H1 (cell line): ENCODE results near the gene ZNF317.

Experiments
- CTCF ChIP-seq, 3 experiments: IDR thresholded peaks; 1 replicate in 2 of 3; 2 replicates in 1 of 3; pipeline versions ENCODE4 v1.5.1 to v1.6.1; 2011; ENCODE audit warnings: low read length in 3 of 3, mild to moderate bottlenecking in 3 of 3, inconsistent platforms in 2 of 3, low read depth in 1 of 3, moderate library complexity in 1 of 3; ENCODE audit not compliant: insufficient read depth in 1 of 3; ENCODE audit errors: control extremely low read depth in 1 of 3
- POLR2AphosphoS5 ChIP-seq: IDR thresholded peaks from 2 replicates; pipeline ENCODE4 v1.6.1; 2011; ENCODE audit warnings: low read depth, low read length
- RFX5 ChIP-seq: IDR thresholded peaks from 2 replicates; pipeline ENCODE4 v1.6.1; 2011; ENCODE audit warnings: low read depth, low read length, improper control_type of control experiment, borderline replicate concordance
- SUZ12 ChIP-seq: fragments of 200-600 bp; sonication (generic); IDR thresholded peaks from 2 replicates; pipeline ENCODE4 v1.6.1; 2012; ENCODE audit warnings: mild to moderate bottlenecking, inconsistent platforms, low read length, moderate library complexity, mixed read lengths
- TF ChIP-seq, protein P1 (sequence below): IDR thresholded peaks from 2 replicates; pipeline ENCODE4 v1.6.1; 2011; ENCODE audit warnings: low read length, improper control_type of control experiment
- TF ChIP-seq, protein P2 (sequence below): IDR thresholded peaks from 2 replicates; pipeline ENCODE4 v1.6.1; 2011; ENCODE audit warnings: low read depth, mild to moderate bottlenecking, low read length; ENCODE audit not compliant: insufficient read depth

DNA sequence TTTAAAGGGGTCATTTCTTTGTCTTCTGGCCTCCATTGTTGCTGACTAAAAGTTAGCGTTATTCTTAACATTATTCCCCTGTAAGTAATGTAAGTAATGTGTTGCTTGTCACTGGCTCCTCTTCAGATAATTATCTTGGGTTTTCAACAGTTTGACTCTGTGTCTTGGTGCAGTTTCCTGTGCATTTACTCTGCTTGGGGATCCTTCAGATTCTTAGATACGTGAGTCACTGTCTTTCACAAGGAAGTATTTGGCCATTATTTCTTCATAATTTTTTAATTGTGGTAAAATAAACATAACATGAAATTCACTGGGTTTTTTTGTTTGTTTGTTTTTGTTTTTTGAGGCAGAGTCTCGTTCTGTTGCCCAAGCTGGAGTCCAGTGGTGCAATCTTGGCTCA, 25.1 kb downstream of the ZNF317 start:
- TF ChIP-seq, protein P1, sequence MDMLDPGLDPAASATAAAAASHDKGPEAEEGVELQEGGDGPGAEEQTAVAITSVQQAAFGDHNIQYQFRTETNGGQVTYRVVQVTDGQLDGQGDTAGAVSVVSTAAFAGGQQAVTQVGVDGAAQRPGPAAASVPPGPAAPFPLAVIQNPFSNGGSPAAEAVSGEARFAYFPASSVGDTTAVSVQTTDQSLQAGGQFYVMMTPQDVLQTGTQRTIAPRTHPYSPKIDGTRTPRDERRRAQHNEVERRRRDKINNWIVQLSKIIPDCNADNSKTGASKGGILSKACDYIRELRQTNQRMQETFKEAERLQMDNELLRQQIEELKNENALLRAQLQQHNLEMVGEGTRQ = no peak
- TF ChIP-seq POLR2AphosphoS5 (no peak), CTCF (IDR thresholded peaks at IDR 0.05; ENCODE audit: control extremely low read depth in 1 of 3, insufficient read depth in 1 of 3, low read depth in 1 of 3, low read length in 3 of 3) (no peak), RFX5 (no peak), SUZ12 (no peak)
- TF ChIP-seq, protein P2, sequence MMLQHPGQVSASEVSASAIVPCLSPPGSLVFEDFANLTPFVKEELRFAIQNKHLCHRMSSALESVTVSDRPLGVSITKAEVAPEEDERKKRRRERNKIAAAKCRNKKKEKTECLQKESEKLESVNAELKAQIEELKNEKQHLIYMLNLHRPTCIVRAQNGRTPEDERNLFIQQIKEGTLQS = no peak
